Peyer's patch (tissue), 4 donors: Measurements from ENCODE around the gene TIMP2.

Source experiments
- CTCF ChIP-seq, 6 experiments: fragments of 450-650 bp in 4 of 6; fragments of 200-600 bp in 2 of 6; sonication (generic) in 1 of 6; IDR thresholded peaks; one replicate each; pipeline ENCODE4 v1.5.1; 2017 to 2019; ENCODE audit warnings: antibody characterized with exemption in 6 of 6, mild to moderate bottlenecking in 3 of 6, moderate library complexity in 1 of 6
- POLR2A ChIP-seq, 2 donors: fragments of 450-650 bp; IDR thresholded peaks; one replicate each; pipeline ENCODE4 v1.5.1; 2017; ENCODE audit warnings: antibody characterized with exemption in 2 of 2, mild to moderate bottlenecking in 2 of 2, moderate library complexity in 2 of 2

DNA sequence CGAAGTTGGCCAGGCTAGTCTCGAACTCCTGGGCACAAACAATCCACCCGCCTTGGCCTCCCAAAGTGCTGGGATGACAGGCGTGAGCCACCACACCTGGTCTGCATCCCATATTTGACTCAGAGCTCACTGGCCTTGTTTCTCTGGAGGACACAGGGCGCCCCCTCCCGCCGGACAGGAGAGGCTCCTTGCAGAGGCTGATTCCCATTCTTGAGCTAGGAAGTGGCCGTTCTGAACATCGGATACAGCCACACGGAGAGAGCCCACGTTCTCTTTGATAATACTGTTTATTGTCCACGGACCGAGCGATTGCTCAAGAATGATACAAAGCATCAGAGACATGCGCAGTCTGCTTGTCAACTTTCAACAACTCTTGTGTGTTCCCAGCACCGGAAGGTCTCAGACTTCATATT lies 72.5 kb downstream of the TIMP2 start:
- TF ChIP-seq POLR2A (IDR thresholded peaks at IDR 0.05) (no peak), CTCF (IDR thresholded peaks at IDR 0.05) (no peak)
